SU-DHL-6 (cell line): ENCODE measurements around the gene CSNK2A3.

Experiments used
- CTCF ChIP-seq: fragments of 200-600 bp; sonication (generic); IDR thresholded peaks from one replicate; pipeline ENCODE4 v1.5.1; 2017; ENCODE audit warnings: antibody characterized with exemption, mild to moderate bottlenecking, low read length, moderate library complexity; ENCODE audit not compliant: insufficient read depth, poor library complexity, severe bottlenecking
- EZH2phosphoT487 ChIP-seq: fragments of 200-600 bp; sonication (generic), shearing (Covaris generic); conservative IDR thresholded peaks from 2 replicates; pipeline ENCODE4 v1.6.1; 2018; ENCODE audit warnings: mild to moderate bottlenecking, antibody characterized with exemption, low read length, moderate library complexity, mixed read lengths

- TF ChIP-seq EZH2phosphoT487 (no peak), CTCF (no peak)
Observed at GRCh38 chr11:11304550-11304949, 48.5 kb downstream of the CSNK2A3 start.
